Ascending aorta (tissue), 2 donors: ENCODE data around the gene LTBP1. TPM values are rescaled to one million over a fixed set of nuclear protein-coding genes. Genes with fewer than 3 reads are reported as not detected.

ENCODE experiments used
- DNase-seq, 2 donors: peaks; one replicate each; pipeline ENCODE4 v3.0.0-alpha.2; 2019; ENCODE audit warnings: low spot score in 2 of 2
- H3K27ac ChIP-seq, 2 donors: fragments of 200-600 bp; sonication (generic); one replicate each; pipeline ENCODE4 v1.5.1; 2016 to 2017; ENCODE audit warnings: mild to moderate bottlenecking in 1 of 2
- H3K27me3 ChIP-seq: fragments of 200-600 bp; sonication (generic); one replicate; pipeline ENCODE4 v1.5.1; 2017
- H3K36me3 ChIP-seq, 2 donors: fragments of 200-600 bp; sonication (generic); one replicate each; pipeline ENCODE4 v1.5.1; 2016
- H3K4me1 ChIP-seq, 2 donors: fragments of 200-600 bp; sonication (generic); one replicate each; pipeline ENCODE4 v1.5.1; 2016 to 2017; ENCODE audit warnings: mild to moderate bottlenecking in 1 of 2
- H3K4me3 ChIP-seq, 2 donors: fragments of 200-600 bp; sonication (generic); one replicate each; pipeline ENCODE4 v1.5.1; 2016 to 2017; ENCODE audit warnings: mild to moderate bottlenecking in 1 of 2
- H3K9me3 ChIP-seq, 2 donors: fragments of 200-600 bp; sonication (generic); one replicate each; pipeline ENCODE4 v1.5.1; 2016
- CTCF ChIP-seq, 3 experiments: fragments of 200-600 bp in 2 of 3; fragments of 450-650 bp in 1 of 3; sonication (generic) in 2 of 3; IDR thresholded peaks; one replicate each; pipeline ENCODE4 v1.5.1; 2016 to 2019; ENCODE audit warnings: antibody characterized with exemption in 3 of 3, mild to moderate bottlenecking in 1 of 3, moderate library complexity in 1 of 3
- intact Hi-C: fragments of 100-400 bp; cut with DNase I; formaldehyde crosslinking; loops from one replicate; pipeline ENCODE4 v1.15.1; 2023
- total RNA-seq: library from RNA; depleted of rRNA; stranded (reverse); fragments of >200 nt; gene quantifications from one replicate; pipeline ENCODE4 v1.1.0, GENCODE V29; 2016

LTBP1 gene
- total RNA-seq, 1 donor from 2014 or later: 295 TPM

GRCh38 chr2:33219114-33219513 lies 272.4 kb downstream of the LTBP1 start:
- intact Hi-C loops: no loop called here
- peaks cover 18 to 83% of the 10 kb centered on the region in 2 donors for H3K4me1 ChIP-seq
- DNase-seq: no peak
- no peaks in the 10 kb centered on the region for H3K9me3 ChIP-seq
- no peak overlapping the region for H3K4me3 ChIP-seq
- peaks cover 7 to 28% of the 10 kb centered on the region in 2 donors for H3K36me3 ChIP-seq
- no peak for TF ChIP-seq CTCF (IDR thresholded peaks at IDR 0.05)
- no peaks in the 10 kb centered on the region for H3K27me3 ChIP-seq
- H3K27ac ChIP-seq: peak overlapping the region; percentile 87 to 95

GRCh38 chr2:33219850-33220275 lies 273.1 kb downstream of the LTBP1 start:
- DNase-seq: no peak
- no peaks in the 10 kb centered on the region for H3K9me3 ChIP-seq
- peak overlapping the region; percentile 87 to 95 for H3K27ac ChIP-seq
- peaks cover 15 to 76% of the 10 kb centered on the region in 2 donors for H3K4me1 ChIP-seq
- intact Hi-C loops: no loop called here
- no peaks in the 10 kb centered on the region for H3K27me3 ChIP-seq
- no peak for TF ChIP-seq CTCF (IDR thresholded peaks at IDR 0.05)
- no peak overlapping the region for H3K4me3 ChIP-seq
- H3K36me3 ChIP-seq: peaks cover 7 to 28% of the 10 kb centered on the region in 2 donors

GRCh38 chr2:33220533-33220932 lies 273.8 kb downstream of the LTBP1 start:
- Histone ChIP-seq H3K4me1 (peaks cover 15 to 74% of the 10 kb centered on the region in 2 donors), H3K36me3 (peaks cover 7 to 34% of the 10 kb centered on the region in 2 donors), H3K4me3 (no peak overlapping the region), H3K9me3 (no peaks in the 10 kb centered on the region), H3K27me3 (no peaks in the 10 kb centered on the region), H3K27ac (peak overlapping the region; percentile 87 to 95)
- no peak for TF ChIP-seq CTCF (IDR thresholded peaks at IDR 0.05)
- DNase-seq: no peak
- intact Hi-C loops: no loop called here

- Histone ChIP-seq H3K9me3 (no peaks in the 10 kb centered on the region), H3K4me1 (peaks cover 15 to 69% of the 10 kb centered on the region in 2 donors), H3K27me3 (no peaks in the 10 kb centered on the region), H3K36me3 (peaks cover 7 to 35% of the 10 kb centered on the region in 2 donors), H3K27ac (peak overlapping the region; percentile 87 to 95), H3K4me3 (no peak overlapping the region)
- TF ChIP-seq CTCF (IDR thresholded peaks at IDR 0.05): no peak
- no peak for DNase-seq
- intact Hi-C loops: no loop called here
Measured at GRCh38 chr2:33221046-33221784, 274.5 kb downstream of the LTBP1 start.

GRCh38 chr2:33222309-33222708 lies 275.6 kb downstream of the LTBP1 start:
- intact Hi-C loops: no loop called here
- TF ChIP-seq CTCF (IDR thresholded peaks at IDR 0.05): no peak
- Histone ChIP-seq H3K9me3 (no peaks in the 10 kb centered on the region), H3K27me3 (no peaks in the 10 kb centered on the region), H3K27ac (peak overlapping the region; percentile 87 to 95), H3K4me3 (no peak overlapping the region), H3K4me1 (peaks cover 13 to 62% of the 10 kb centered on the region in 2 donors), H3K36me3 (peaks cover 7 to 35% of the 10 kb centered on the region in 2 donors)
- no peak for DNase-seq
